ENCODE results near the gene RNF32. TPM values are rescaled to one million over a fixed set of nuclear protein-coding genes. Genes with fewer than 3 reads are reported as not detected.

RNF32 gene
- total and polyA plus RNA-seq, 2 of the 13 experiments (the other 11 are each of a cell fraction or from before 2014, with no cell fraction given): not detected

- TF ChIP-seq ZBTB40 (IDR thresholded peaks at IDR 0.05): no peak
- 0 out of 2 replicates have a peak, but pooled peaks have one; percentile 31 for TF ChIP-seq ZBTB40 (CRISPR knock-in tag; IDR thresholded peaks at IDR 0.05)
- TF ChIP-seq, protein P1, sequence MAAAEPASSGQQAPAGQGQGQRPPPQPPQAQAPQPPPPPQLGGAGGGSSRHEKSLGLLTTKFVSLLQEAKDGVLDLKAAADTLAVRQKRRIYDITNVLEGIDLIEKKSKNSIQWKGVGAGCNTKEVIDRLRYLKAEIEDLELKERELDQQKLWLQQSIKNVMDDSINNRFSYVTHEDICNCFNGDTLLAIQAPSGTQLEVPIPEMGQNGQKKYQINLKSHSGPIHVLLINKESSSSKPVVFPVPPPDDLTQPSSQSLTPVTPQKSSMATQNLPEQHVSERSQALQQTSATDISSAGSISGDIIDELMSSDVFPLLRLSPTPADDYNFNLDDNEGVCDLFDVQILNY (CRISPR knock-in tag; conservative IDR thresholded peaks at IDR 0.05): no peak
- TF ChIP-seq TBX2 (CRISPR knock-in tag; IDR thresholded peaks at IDR 0.05; ENCODE audit: borderline replicate concordance): peak; percentile 31; the same call in 1 of the 2 replicates
- TF ChIP-seq TEAD3 (CRISPR knock-in tag; optimal IDR thresholded peaks at IDR 0.05; ENCODE audit: borderline replicate concordance): peak; percentile 26
- TF ChIP-seq KDM6A (CRISPR knock-in tag; IDR thresholded peaks at IDR 0.05; ENCODE audit: low read depth): no peak
- no peak for TF ChIP-seq ZNF644 (CRISPR knock-in tag; IDR thresholded peaks at IDR 0.05; ENCODE audit: low read depth)
- TF ChIP-seq, protein P2, sequence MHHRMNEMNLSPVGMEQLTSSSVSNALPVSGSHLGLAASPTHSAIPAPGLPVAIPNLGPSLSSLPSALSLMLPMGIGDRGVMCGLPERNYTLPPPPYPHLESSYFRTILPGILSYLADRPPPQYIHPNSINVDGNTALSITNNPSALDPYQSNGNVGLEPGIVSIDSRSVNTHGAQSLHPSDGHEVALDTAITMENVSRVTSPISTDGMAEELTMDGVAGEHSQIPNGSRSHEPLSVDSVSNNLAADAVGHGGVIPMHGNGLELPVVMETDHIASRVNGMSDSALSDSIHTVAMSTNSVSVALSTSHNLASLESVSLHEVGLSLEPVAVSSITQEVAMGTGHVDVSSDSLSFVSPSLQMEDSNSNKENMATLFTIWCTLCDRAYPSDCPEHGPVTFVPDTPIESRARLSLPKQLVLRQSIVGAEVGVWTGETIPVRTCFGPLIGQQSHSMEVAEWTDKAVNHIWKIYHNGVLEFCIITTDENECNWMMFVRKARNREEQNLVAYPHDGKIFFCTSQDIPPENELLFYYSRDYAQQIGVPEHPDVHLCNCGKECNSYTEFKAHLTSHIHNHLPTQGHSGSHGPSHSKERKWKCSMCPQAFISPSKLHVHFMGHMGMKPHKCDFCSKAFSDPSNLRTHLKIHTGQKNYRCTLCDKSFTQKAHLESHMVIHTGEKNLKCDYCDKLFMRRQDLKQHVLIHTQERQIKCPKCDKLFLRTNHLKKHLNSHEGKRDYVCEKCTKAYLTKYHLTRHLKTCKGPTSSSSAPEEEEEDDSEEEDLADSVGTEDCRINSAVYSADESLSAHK (CRISPR knock-in tag; IDR thresholded peaks at IDR 0.05; ENCODE audit: borderline replicate concordance): no peak
- no peak for TF ChIP-seq GPN1 (CRISPR knock-in tag; IDR thresholded peaks at IDR 0.05; ENCODE audit: borderline replicate concordance)
- no peak for TF ChIP-seq SNAI1 (CRISPR knock-in tag; IDR thresholded peaks at IDR 0.05; ENCODE audit: borderline replicate concordance)
- no peak for TF ChIP-seq ZNF749 (CRISPR knock-in tag; IDR thresholded peaks at IDR 0.05; ENCODE audit: borderline replicate concordance)
- no peak for TF ChIP-seq RNF2 (conservative IDR thresholded peaks at IDR 0.05; ENCODE audit: low read depth)
These were observed 29.3 kb upstream of the RNF32 start (continued) for GRCh38 chr7:156611014-156612010.

Measured in HepG2 (cell line).